HCT116 (cell line): Measurements from ENCODE around the gene TAF12.

Experiments used
- POLR2A ChIP-seq: IDR thresholded peaks from 2 replicates; pipeline ENCODE4 v1.7.0; 2011; ENCODE audit warnings: borderline replicate concordance; ENCODE audit not compliant: insufficient read depth, insufficient read length; ENCODE audit errors: extremely low read depth
- TCF7L2 ChIP-seq: IDR thresholded peaks from 2 replicates; pipeline ENCODE4 v1.7.0; 2011; ENCODE audit warnings: borderline replicate concordance, inconsistent platforms; ENCODE audit not compliant: insufficient read depth, insufficient read length; ENCODE audit errors: extremely low read depth
- TF ChIP-seq, protein P1 (sequence below), 3 experiments: fragments of 200-600 bp in 1 of 3; sonication (generic) in 1 of 3; IDR thresholded peaks in 2 of 3; conservative IDR thresholded peaks in 1 of 3; 2 replicates each; pipeline ENCODE4 v1.5.1; 2012 to 2017; ENCODE audit warnings: low read depth in 2 of 3, low read length in 2 of 3, antibody characterized with exemption in 1 of 3, borderline replicate concordance in 1 of 3, control low read depth in 1 of 3, mild to moderate bottlenecking in 1 of 3, mixed read lengths in 1 of 3, mixed run types in 1 of 3, moderate library complexity in 1 of 3; ENCODE audit not compliant: insufficient read depth in 1 of 3

DNA sequence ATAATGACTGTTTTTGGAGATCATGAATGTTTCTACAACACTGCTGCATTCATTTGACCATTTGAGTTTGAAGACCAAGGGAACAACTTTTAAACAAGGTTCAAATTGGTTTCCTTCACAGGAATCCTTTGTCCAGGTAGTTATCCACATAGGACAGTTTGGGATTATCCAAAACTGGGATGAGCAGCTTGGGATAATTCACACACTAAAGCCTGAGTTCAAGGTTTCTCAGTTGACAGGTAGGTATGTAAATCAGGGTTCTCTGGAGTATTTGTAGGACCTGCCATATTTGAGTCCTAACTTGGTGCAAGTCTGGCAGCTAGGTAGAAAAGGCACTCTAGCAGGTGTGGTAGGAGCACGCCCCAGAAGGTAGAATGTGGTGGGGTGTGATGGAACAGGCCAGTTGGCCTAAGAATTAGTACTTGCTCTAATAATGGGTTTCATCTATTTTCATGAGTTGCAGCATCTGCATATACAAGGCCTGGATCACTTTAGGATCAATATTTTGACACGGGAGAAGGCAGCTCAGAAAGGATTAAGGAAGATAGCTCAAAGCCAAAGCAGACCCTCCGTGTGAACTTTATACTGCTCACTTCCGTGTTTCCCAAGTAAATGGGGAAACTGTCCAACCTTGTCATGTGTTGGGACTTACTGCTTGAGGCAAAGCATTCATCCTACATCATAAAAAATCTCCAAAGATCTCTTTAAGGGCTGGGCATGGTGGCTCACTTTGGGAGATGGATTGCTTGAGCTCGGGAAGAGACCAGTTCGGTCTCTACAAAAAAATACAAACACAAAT lies 64.9 kb downstream of the TAF12 start:
- TF ChIP-seq, protein P1, sequence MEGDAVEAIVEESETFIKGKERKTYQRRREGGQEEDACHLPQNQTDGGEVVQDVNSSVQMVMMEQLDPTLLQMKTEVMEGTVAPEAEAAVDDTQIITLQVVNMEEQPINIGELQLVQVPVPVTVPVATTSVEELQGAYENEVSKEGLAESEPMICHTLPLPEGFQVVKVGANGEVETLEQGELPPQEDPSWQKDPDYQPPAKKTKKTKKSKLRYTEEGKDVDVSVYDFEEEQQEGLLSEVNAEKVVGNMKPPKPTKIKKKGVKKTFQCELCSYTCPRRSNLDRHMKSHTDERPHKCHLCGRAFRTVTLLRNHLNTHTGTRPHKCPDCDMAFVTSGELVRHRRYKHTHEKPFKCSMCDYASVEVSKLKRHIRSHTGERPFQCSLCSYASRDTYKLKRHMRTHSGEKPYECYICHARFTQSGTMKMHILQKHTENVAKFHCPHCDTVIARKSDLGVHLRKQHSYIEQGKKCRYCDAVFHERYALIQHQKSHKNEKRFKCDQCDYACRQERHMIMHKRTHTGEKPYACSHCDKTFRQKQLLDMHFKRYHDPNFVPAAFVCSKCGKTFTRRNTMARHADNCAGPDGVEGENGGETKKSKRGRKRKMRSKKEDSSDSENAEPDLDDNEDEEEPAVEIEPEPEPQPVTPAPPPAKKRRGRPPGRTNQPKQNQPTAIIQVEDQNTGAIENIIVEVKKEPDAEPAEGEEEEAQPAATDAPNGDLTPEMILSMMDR (IDR thresholded peaks at IDR 0.05 in 2 of 3, conservative IDR thresholded peaks at IDR 0.05 in 1 of 3; ENCODE audit: borderline replicate concordance in 1 of 3, insufficient read depth in 1 of 3, low read depth in 2 of 3, low read length in 2 of 3): no peak
- TF ChIP-seq POLR2A: peak; percentile 78
- TF ChIP-seq TCF7L2: no peak
